DOHH2 (cell line): Measurements from ENCODE around the gene TOX3.

Experiments
- H3F3A ChIP-seq: fragments of 200-600 bp; sonication (generic), shearing (Covaris generic); 2 replicates; pipeline ENCODE4 v1.6.0; 2016; ENCODE audit warnings: antibody characterized with exemption, mild to moderate bottlenecking; ENCODE audit not compliant: control insufficient read depth, insufficient read depth
- H3K27ac ChIP-seq: fragments of 200-600 bp; sonication (generic); 2 replicates; pipeline ENCODE4 v1.5.1; 2014; ENCODE audit warnings: low read depth, mild to moderate bottlenecking, low read length, moderate library complexity
- H3K27me3 ChIP-seq: fragments of 200-600 bp; sonication (generic); 2 replicates; pipeline ENCODE4 v1.6.1; 2014; ENCODE audit warnings: mild to moderate bottlenecking, low read length, mixed read lengths; ENCODE audit not compliant: control insufficient read depth
- H3K36me3 ChIP-seq: fragments of 200-600 bp; sonication (generic); 2 replicates; pipeline ENCODE4 v1.6.1; 2014; ENCODE audit warnings: mild to moderate bottlenecking, low read length, moderate library complexity, mixed read lengths; ENCODE audit not compliant: control insufficient read depth
- H3K4me1 ChIP-seq: fragments of 200-600 bp; sonication (generic); 2 replicates; pipeline ENCODE4 v1.6.1; 2014; ENCODE audit warnings: mild to moderate bottlenecking, low read length, mixed read lengths; ENCODE audit not compliant: control insufficient read depth
- H3K4me2 ChIP-seq: fragments of 200-600 bp; sonication (generic); 2 replicates; pipeline ENCODE4 v1.6.0; 2014; ENCODE audit warnings: mild to moderate bottlenecking, low read length, moderate library complexity
- H3K4me3 ChIP-seq: fragments of 200-600 bp; sonication (generic); 2 replicates; pipeline ENCODE4 v1.5.1; 2014; ENCODE audit warnings: mild to moderate bottlenecking, low read length, mixed read lengths
- H3K79me2 ChIP-seq: fragments of 200-600 bp; sonication (generic); 2 replicates; pipeline ENCODE4 v1.6.1; 2014; ENCODE audit warnings: mild to moderate bottlenecking, low read length, mixed read lengths; ENCODE audit not compliant: control insufficient read depth
- H3K9me2 ChIP-seq: fragments of 200-600 bp; sonication (generic); replicated peaks from 2 replicates; pipeline ENCODE4 v1.6.1; 2014; ENCODE audit warnings: mild to moderate bottlenecking, low read length, mixed read lengths; ENCODE audit not compliant: control insufficient read depth
- H3K9me3 ChIP-seq: fragments of 200-600 bp; sonication (generic); 2 replicates; pipeline ENCODE4 v1.6.1; 2014; ENCODE audit warnings: antibody characterized with exemption, low read length, mixed read lengths; ENCODE audit not compliant: control insufficient read depth, insufficient read depth
- H4K20me1 ChIP-seq: fragments of 200-600 bp; sonication (generic); 2 replicates; pipeline ENCODE4 v1.6.0; 2014; ENCODE audit warnings: low read depth, mild to moderate bottlenecking, antibody characterized with exemption, low read length, moderate library complexity; ENCODE audit not compliant: control insufficient read depth, insufficient read depth
- EZH2phosphoT487 ChIP-seq: fragments of 200-600 bp; sonication (generic); IDR thresholded peaks from 2 replicates; pipeline ENCODE4 v1.6.1; 2017; ENCODE audit warnings: borderline replicate concordance, mild to moderate bottlenecking, antibody characterized with exemption, low read length, moderate library complexity, mixed read lengths
- TF ChIP-seq, protein P1 (sequence below): fragments of 200-600 bp; sonication (generic); IDR thresholded peaks from one replicate; pipeline ENCODE4 v1.5.1; 2014; ENCODE audit warnings: antibody characterized with exemption, mild to moderate bottlenecking, low read depth, low read length; ENCODE audit not compliant: poor library complexity, severe bottlenecking

TOX3 gene

DNA sequence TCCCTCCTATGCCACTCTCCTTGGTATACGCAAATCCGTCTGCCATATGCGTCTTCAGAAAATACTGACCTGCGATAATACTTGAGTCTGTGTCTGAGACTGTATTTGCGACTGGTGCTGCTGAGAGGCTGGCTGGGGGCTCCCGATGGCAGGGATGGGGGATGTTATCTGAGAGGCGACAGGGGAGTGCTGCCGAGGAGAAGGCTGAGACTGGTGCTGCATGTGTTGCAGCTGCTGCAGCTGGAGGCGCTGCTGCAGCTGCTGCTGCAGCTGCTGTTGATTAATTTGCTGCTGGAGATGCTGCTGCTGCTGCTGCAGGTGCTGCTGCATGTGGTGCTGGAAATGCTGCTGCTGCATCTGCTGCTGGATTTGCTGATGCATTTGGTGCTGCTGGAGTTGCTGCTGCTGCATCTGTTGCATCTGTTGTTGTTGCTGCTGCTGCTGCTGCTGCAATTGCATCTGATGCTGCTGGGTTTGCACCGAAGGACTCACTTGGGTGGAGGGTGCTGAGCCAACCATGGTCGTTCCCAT, 107.7 kb downstream of the TOX3 start:
- H3F3A ChIP-seq = no peaks in the 10 kb centered on the region
- H3K4me3 ChIP-seq = no peak overlapping the region
- H3K36me3 ChIP-seq = no peaks in the 10 kb centered on the region
- no peaks in the 10 kb centered on the region for H3K27me3 ChIP-seq
- no peaks in the 10 kb centered on the region for H4K20me1 ChIP-seq
- no peak overlapping the region for H3K4me2 ChIP-seq
- H3K9me3 ChIP-seq = 0 out of 2 replicates have a peak, but pooled peaks cover 4% of the 10 kb centered on the region
- TF ChIP-seq, protein P1, sequence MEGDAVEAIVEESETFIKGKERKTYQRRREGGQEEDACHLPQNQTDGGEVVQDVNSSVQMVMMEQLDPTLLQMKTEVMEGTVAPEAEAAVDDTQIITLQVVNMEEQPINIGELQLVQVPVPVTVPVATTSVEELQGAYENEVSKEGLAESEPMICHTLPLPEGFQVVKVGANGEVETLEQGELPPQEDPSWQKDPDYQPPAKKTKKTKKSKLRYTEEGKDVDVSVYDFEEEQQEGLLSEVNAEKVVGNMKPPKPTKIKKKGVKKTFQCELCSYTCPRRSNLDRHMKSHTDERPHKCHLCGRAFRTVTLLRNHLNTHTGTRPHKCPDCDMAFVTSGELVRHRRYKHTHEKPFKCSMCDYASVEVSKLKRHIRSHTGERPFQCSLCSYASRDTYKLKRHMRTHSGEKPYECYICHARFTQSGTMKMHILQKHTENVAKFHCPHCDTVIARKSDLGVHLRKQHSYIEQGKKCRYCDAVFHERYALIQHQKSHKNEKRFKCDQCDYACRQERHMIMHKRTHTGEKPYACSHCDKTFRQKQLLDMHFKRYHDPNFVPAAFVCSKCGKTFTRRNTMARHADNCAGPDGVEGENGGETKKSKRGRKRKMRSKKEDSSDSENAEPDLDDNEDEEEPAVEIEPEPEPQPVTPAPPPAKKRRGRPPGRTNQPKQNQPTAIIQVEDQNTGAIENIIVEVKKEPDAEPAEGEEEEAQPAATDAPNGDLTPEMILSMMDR = no peak
- no peak for TF ChIP-seq EZH2phosphoT487
- H3K27ac ChIP-seq = no peak overlapping the region
- no peaks in the 10 kb centered on the region for H3K79me2 ChIP-seq
- no peaks in the 10 kb centered on the region for H3K9me2 ChIP-seq
- H3K4me1 ChIP-seq = no peaks in the 10 kb centered on the region

DNA sequence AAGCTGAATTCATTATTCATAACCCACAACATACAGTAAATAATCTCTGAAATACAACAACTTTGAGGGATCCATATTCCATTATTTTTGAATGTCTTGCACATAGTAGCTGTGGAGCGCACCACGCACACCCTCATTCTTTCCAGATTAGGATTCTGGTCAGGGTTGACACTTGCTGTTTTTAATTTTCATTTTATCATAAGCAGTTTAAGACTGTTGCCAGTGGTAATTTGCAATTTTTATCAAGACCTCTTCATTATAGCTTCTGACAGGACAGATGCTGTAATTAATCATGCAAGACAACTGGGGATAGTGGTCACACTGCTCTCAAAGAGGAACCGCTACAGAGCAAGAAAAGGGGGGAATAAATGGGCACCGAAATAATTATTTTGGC, 109.7 kb downstream of the TOX3 start:
- H3K27me3 ChIP-seq = no peaks in the 10 kb centered on the region
- H4K20me1 ChIP-seq = no peaks in the 10 kb centered on the region
- no peaks in the 10 kb centered on the region for H3K9me2 ChIP-seq

GRCh38 chr16:52436339-52437276, 110.3 kb downstream of the TOX3 start:
- H3K9me3 ChIP-seq = 0 out of 2 replicates have a peak, but pooled peaks cover 4% of the 10 kb centered on the region
- H3K36me3 ChIP-seq = no peaks in the 10 kb centered on the region
- H3K79me2 ChIP-seq = no peaks in the 10 kb centered on the region
- no peaks in the 10 kb centered on the region for H3K27me3 ChIP-seq
- no peak overlapping the region for H3K4me2 ChIP-seq
- TF ChIP-seq EZH2phosphoT487 = no peak
- TF ChIP-seq, protein P1 = no peak
- H3K4me3 ChIP-seq = no peak overlapping the region
- no peaks in the 10 kb centered on the region for H3F3A ChIP-seq
- H3K4me1 ChIP-seq = no peaks in the 10 kb centered on the region
- H3K9me2 ChIP-seq = no peaks in the 10 kb centered on the region
- no peaks in the 10 kb centered on the region for H4K20me1 ChIP-seq
- H3K27ac ChIP-seq = no peak overlapping the region

More for the DNA sequence above, 109.7 kb downstream of the TOX3 start:
- Histone ChIP-seq H3F3A (no peaks in the 10 kb centered on the region), H3K27ac (no peak overlapping the region), H3K9me3 (0 out of 2 replicates have a peak, but pooled peaks cover 4% of the 10 kb centered on the region), H3K4me1 (no peaks in the 10 kb centered on the region), H3K36me3 (no peaks in the 10 kb centered on the region), H3K79me2 (no peaks in the 10 kb centered on the region), H3K4me2 (no peak overlapping the region), H3K4me3 (no peak overlapping the region)
- TF ChIP-seq EZH2phosphoT487 = no peak
- TF ChIP-seq, protein P1 = no peak
